BE2C (cell line): ENCODE results near the gene FAM200C.

Experiments
- DNase-seq: peaks from one replicate; pipeline ENCODE4 v3.0.0-alpha.2; 2020
- H3K27me3 ChIP-seq: fragments of 250-450 bp; sonication (Bioruptor Pico); 2 replicates; pipeline ENCODE4 v1.5.1; 2020; ENCODE audit warnings: mild to moderate bottlenecking
- H3K36me3 ChIP-seq: fragments of 250-450 bp; sonication (Bioruptor Pico); 2 replicates; pipeline ENCODE4 v1.5.1; 2020; ENCODE audit warnings: mild to moderate bottlenecking
- H3K4me1 ChIP-seq: fragments of 250-450 bp; sonication (Bioruptor Pico); 2 replicates; pipeline ENCODE4 v1.5.1; 2020
- H3K4me3 ChIP-seq: 2 replicates; pipeline ENCODE4 v1.5.1; 2011; ENCODE audit warnings: low read depth, low read length
- H3K9me3 ChIP-seq: fragments of 250-450 bp; sonication (Bioruptor Pico); 2 replicates; pipeline ENCODE4 v1.5.1; 2020
- TF ChIP-seq, protein P1 (sequence below): IDR thresholded peaks from 2 replicates; pipeline ENCODE4 v1.5.1; 2012; ENCODE audit warnings: mild to moderate bottlenecking, low read depth, low read length

Gene FAM200C

DNA sequence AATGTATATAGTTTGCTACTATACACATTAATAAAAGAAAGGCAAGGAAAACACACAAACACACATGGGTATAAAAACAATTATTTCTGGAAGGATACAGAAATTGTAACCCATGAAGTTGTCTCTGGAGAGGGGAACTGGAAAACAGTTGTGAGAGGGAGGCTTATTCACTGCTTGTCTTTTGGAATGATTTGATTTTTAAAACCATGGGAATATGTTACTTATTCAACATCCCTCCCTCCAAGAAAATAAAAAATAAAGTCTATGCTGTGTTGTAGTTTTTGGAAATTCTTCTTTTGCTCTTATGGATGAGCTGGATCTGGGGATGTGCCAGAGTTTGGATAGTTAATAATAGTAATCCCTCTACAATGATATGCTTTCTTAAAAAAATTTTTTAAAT is 23.4 kb downstream of the FAM200C start:
- peaks cover 3% of the 10 kb centered on the region; the same call in 1 of the 2 replicates for H3K27me3 ChIP-seq
- DNase-seq: no peak
- no peaks in the 10 kb centered on the region for H3K9me3 ChIP-seq
- H3K36me3 ChIP-seq: no peaks in the 10 kb centered on the region
- no peaks in the 10 kb centered on the region for H3K4me1 ChIP-seq
- no peak overlapping the region for H3K4me3 ChIP-seq
- TF ChIP-seq, protein P1, sequence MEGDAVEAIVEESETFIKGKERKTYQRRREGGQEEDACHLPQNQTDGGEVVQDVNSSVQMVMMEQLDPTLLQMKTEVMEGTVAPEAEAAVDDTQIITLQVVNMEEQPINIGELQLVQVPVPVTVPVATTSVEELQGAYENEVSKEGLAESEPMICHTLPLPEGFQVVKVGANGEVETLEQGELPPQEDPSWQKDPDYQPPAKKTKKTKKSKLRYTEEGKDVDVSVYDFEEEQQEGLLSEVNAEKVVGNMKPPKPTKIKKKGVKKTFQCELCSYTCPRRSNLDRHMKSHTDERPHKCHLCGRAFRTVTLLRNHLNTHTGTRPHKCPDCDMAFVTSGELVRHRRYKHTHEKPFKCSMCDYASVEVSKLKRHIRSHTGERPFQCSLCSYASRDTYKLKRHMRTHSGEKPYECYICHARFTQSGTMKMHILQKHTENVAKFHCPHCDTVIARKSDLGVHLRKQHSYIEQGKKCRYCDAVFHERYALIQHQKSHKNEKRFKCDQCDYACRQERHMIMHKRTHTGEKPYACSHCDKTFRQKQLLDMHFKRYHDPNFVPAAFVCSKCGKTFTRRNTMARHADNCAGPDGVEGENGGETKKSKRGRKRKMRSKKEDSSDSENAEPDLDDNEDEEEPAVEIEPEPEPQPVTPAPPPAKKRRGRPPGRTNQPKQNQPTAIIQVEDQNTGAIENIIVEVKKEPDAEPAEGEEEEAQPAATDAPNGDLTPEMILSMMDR: no peak

DNA sequence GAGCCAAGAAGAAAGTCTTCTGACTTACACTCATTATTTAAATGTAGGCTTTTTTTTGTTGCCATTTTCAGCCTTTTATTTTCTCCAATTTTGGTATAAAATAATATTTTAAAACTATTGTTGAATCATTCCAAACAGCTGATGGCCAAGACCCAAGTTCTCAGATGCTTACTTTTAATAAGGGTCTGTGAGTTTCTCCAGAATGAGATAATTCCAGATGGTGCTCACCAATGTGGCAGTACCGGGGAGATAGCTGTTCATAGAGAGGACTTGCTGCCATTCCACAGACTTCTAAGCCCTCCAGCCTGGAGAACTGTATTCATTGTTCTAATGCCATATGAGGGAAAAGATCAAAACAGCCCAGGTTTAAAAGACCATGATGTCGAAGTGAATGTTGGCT is 24.2 kb downstream of the FAM200C start:
- no peak overlapping the region for H3K4me3 ChIP-seq
- H3K27me3 ChIP-seq: peaks cover 3% of the 10 kb centered on the region; the same call in 1 of the 2 replicates
- TF ChIP-seq, protein P1: no peak
- no peaks in the 10 kb centered on the region for H3K36me3 ChIP-seq
- no peaks in the 10 kb centered on the region for H3K9me3 ChIP-seq
- no peak for DNase-seq
- no peaks in the 10 kb centered on the region for H3K4me1 ChIP-seq

DNA sequence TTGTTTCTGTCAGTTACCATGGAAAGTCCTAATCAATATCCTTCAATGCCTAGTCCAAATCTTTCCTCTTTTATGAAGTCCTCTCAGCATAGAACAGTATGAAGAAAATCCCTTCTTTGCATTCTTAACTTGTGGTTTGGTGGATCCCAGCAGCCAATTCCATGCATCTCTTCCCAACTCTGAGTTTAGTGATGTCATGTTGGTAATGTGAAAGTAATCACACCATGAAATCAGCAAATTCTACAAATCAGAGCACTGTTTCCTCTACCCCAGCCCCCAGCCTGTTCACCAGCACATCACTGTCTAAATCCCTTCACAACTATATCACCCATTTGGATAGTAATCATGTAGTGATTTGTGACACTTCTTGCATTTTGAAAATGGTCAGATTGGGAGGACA is 24.7 kb downstream of the FAM200C start:
- TF ChIP-seq, protein P1: no peak
- no peak for DNase-seq
- peaks cover 4% of the 10 kb centered on the region; the same call in 1 of the 2 replicates for H3K27me3 ChIP-seq
- no peaks in the 10 kb centered on the region for H3K4me1 ChIP-seq
- no peaks in the 10 kb centered on the region for H3K36me3 ChIP-seq
- H3K9me3 ChIP-seq: no peaks in the 10 kb centered on the region
- H3K4me3 ChIP-seq: no peak overlapping the region

DNA sequence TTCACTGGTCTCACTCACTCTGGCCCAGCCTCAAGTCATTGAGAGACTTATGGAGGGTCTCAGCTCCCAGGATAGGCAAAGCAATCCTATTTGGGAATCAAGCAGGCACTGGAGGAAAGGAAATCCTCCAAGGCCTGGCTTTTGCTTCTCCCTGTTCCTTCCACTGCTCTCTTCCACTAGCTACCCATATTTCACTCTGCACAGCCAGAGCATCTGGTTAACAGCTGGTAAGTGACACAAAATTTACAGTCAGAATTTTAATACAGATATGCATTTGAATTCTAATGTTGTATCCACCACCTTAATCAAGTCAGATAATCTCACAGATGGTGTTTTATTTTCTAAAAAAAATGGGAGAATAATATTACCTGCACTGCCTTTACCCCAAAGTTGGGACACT is 28.6 kb downstream of the FAM200C start:
- no peak for DNase-seq
- no peak overlapping the region for H3K4me3 ChIP-seq
- peaks cover 7% of the 10 kb centered on the region; the same call in 1 of the 2 replicates for H3K27me3 ChIP-seq
- TF ChIP-seq, protein P1: no peak
- H3K36me3 ChIP-seq: no peaks in the 10 kb centered on the region
- no peaks in the 10 kb centered on the region for H3K9me3 ChIP-seq
- H3K4me1 ChIP-seq: no peaks in the 10 kb centered on the region

DNA sequence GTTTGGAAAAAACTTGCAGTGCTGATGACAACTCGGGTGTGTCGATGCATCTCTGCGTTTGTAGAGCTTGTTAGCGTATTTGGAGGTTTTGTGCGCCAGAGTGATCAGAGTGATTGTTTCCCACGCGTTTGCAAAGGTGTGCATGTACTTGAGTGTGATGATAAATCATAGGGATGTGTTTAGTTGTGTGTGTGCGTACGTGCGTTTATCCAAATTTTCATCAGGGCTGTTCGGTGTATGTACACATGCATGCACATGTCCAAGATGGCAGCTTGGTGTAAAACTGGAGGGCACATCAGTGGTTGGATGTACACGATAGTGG is 29.2 kb downstream of the FAM200C start:
- Histone ChIP-seq H3K36me3 (no peaks in the 10 kb centered on the region), H3K4me1 (no peaks in the 10 kb centered on the region), H3K9me3 (no peaks in the 10 kb centered on the region), H3K4me3 (peak overlapping the region; percentile 56), H3K27me3 (peaks cover 7% of the 10 kb centered on the region; the same call in 1 of the 2 replicates)
- DNase-seq: no peak
- TF ChIP-seq, protein P1: no peak

DNA sequence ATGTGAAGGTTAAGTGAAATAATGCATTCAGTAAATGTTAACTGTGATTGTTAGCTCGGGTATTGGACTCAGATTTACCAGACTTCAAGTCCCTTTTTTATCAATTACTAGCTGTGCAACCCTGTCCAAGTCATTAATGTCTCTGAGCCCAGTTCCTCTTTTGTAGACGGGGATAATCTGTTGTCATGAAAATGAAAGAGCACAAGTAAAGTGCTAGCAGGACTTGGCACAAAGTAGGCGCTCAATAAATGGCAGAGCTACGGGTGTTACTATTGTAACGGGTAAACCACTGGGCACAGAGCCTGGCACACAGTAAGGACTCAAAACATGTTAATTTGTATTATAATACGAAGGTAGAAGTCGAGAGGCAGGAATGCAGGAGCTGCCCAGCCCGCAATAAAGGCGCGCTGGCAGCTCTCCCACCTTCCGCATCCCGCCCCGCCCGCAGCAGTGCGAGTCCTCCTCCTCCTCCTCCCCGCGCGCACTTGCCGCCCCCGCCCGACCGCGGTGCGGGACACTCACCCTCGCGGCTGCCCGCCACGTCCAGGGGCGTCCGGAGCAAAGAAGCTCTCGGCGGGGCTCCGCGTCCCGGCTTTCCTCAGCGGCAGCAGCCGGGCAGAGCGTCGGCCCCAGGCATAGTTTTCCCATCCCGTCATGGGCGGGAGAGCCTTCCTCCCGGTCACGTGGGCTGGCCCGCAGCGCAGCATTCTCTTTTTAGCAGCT is 29.7 kb downstream of the FAM200C start, which contains the start of gene C1QTNF2:
TSS of gene C1QTNF2 (minus strand) at position 637 of the 723 bp plus-strand sequence. CDS start 15,615 bp downstream, outside the sequence.
- Histone ChIP-seq H3K27me3 (peaks cover 7% of the 10 kb centered on the region; the same call in 1 of the 2 replicates), H3K9me3 (no peaks in the 10 kb centered on the region), H3K36me3 (no peaks in the 10 kb centered on the region), H3K4me3 (peak within 1 kb of the TSS; percentile 56), H3K4me1 (no peaks in the 10 kb centered on the region)
- TF ChIP-seq, protein P1: no peak
- peak; percentile 51 for DNase-seq
